ENCODE results near the gene ZNRF3.
"Not testable (repeated sequence)": the region's sequence is repeated elsewhere in the genome, so short reads cannot be mapped to it uniquely, and the experiment has no call there.

ZNRF3 gene

GRCh38 chr22:28927630-28928029 lies 44.3 kb downstream of the ZNRF3 start:
- intact Hi-C loops (cut with DNase I): no loop called here
- no peak for DNase-seq

GRCh38 chr22:28929197-28929596 lies 45.8 kb downstream of the ZNRF3 start:
- DNase-seq: no peak
- intact Hi-C loops (cut with DNase I): no loop called here

GRCh38 chr22:28930357-28931007 lies 47.1 kb downstream of the ZNRF3 start:
- no peak for DNase-seq

GRCh38 chr22:28931844-28932567 lies 48.6 kb downstream of the ZNRF3 start:
- DNase-seq: no peak

More at GRCh38 chr22:28930357-28931007, 47.1 kb downstream of the ZNRF3 start:
- intact Hi-C loops (cut with DNase I): no loop called here

GRCh38 chr22:28933321-28933720 lies 49.9 kb downstream of the ZNRF3 start:
- intact Hi-C loops (cut with DNase I): no loop called here
- no peak for DNase-seq

More at GRCh38 chr22:28931844-28932567, 48.6 kb downstream of the ZNRF3 start:
- intact Hi-C loops (cut with DNase I): no loop called here

GRCh38 chr22:28934026-28934425 lies 50.7 kb downstream of the ZNRF3 start:
- intact Hi-C loops (cut with DNase I): no loop called here
- DNase-seq: no peak

- DNase-seq: no peak
- intact Hi-C loops (cut with DNase I): no loop called here
Measured at GRCh38 chr22:28935140-28935539, 51.8 kb downstream of the ZNRF3 start.

- intact Hi-C loops (cut with DNase I): no loop called here
- DNase-seq: no peak
Measured at GRCh38 chr22:28935713-28936112, 52.3 kb downstream of the ZNRF3 start.

GRCh38 chr22:28936200-28936599 lies 52.8 kb downstream of the ZNRF3 start:
- DNase-seq: no peak
- intact Hi-C loops (cut with DNase I): no loop called here

GRCh38 chr22:28937206-28938025 lies 54.0 kb downstream of the ZNRF3 start:
- intact Hi-C loops (cut with DNase I): no loop called here
- no peak for DNase-seq

- intact Hi-C loops (cut with DNase I): no loop called here
Measured at GRCh38 chr22:28938286-28938833, 55.0 kb downstream of the ZNRF3 start.

GRCh38 chr22:28939394-28939793 lies 56.0 kb downstream of the ZNRF3 start:
- intact Hi-C loops (cut with DNase I): no loop called here
- DNase-seq: no peak

More at GRCh38 chr22:28938286-28938833, 55.0 kb downstream of the ZNRF3 start:
- no peak for DNase-seq

- intact Hi-C loops (cut with DNase I): no loop called here
- DNase-seq: no peak
Measured at GRCh38 chr22:28939932-28940331, 56.6 kb downstream of the ZNRF3 start.

- DNase-seq: no peak
- intact Hi-C loops (cut with DNase I): no loop called here
Measured at GRCh38 chr22:28940441-28940840, 57.1 kb downstream of the ZNRF3 start.

GRCh38 chr22:28942333-28942732 lies 59.0 kb downstream of the ZNRF3 start:
- intact Hi-C loops (cut with DNase I): no loop called here
- DNase-seq: no peak

- intact Hi-C loops (cut with DNase I): no loop called here
- no peak for DNase-seq
Measured at GRCh38 chr22:28942801-28943500, 59.6 kb downstream of the ZNRF3 start.

- intact Hi-C loops (cut with DNase I): no loop called here
- no peak for DNase-seq
Measured at GRCh38 chr22:28943501-28943879, 60.1 kb downstream of the ZNRF3 start.

- no peak for DNase-seq
- intact Hi-C loops (cut with DNase I): no loop called here
Measured at GRCh38 chr22:28947125-28947524, 63.8 kb downstream of the ZNRF3 start.

GRCh38 chr22:28948424-28948823 lies 65.1 kb downstream of the ZNRF3 start:
- intact Hi-C loops (cut with DNase I): no loop called here
- DNase-seq: no peak

- DNase-seq; intact Hi-C loops (cut with DNase I): not testable (repeated sequence)
Measured at GRCh38 chr22:28948860-28949551, 65.6 kb downstream of the ZNRF3 start.

Data from posterior cingulate gyrus (tissue), 11 donors.